Measurements from ENCODE around the gene RFPL3.

DNA sequence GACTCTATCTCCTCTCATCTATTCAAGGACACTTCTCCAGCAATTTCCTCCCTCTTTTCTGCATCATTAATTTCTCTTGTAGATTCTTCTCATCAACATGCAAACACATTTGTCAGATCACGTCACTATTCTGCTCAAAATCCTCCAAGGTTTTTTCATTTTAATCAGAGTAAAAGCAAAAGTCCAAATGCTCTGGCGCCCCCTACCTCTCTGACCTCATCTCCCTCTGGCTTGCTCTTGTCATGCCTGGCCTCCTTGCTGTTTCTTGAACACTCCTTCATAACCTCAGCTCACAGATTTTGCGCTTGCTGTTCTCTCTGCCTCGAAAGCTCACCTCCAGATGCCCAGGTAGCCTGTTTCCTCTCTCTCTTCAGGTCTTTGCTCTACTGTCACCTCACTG, 32.0 kb downstream of the RFPL3 start:
- TF ChIP-seq, protein P1, sequence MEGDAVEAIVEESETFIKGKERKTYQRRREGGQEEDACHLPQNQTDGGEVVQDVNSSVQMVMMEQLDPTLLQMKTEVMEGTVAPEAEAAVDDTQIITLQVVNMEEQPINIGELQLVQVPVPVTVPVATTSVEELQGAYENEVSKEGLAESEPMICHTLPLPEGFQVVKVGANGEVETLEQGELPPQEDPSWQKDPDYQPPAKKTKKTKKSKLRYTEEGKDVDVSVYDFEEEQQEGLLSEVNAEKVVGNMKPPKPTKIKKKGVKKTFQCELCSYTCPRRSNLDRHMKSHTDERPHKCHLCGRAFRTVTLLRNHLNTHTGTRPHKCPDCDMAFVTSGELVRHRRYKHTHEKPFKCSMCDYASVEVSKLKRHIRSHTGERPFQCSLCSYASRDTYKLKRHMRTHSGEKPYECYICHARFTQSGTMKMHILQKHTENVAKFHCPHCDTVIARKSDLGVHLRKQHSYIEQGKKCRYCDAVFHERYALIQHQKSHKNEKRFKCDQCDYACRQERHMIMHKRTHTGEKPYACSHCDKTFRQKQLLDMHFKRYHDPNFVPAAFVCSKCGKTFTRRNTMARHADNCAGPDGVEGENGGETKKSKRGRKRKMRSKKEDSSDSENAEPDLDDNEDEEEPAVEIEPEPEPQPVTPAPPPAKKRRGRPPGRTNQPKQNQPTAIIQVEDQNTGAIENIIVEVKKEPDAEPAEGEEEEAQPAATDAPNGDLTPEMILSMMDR (IDR thresholded peaks at IDR 0.05; ENCODE audit: poor library complexity), result peak; percentile 52
- no peak for TF ChIP-seq EZH2 (IDR thresholded peaks at IDR 0.05; ENCODE audit: borderline replicate concordance)
